HepG2 (cell line): ENCODE data around the gene IGF2BP1. TPM values are rescaled to one million over a fixed set of nuclear protein-coding genes. Genes with fewer than 3 reads are reported as not detected.

Source experiments
- ATF2 ChIP-seq: sonication (generic); formaldehyde crosslinking; IDR thresholded peaks from 2 replicates; pipeline ENCODE4 v1.4.0; 2020; ENCODE audit warnings: missing genetic modification reagents
- BRD4 ChIP-seq: sonication (generic); formaldehyde crosslinking; IDR thresholded peaks from 2 replicates; pipeline ENCODE4 v1.4.0; 2020; ENCODE audit warnings: missing genetic modification reagents
- E2F1 ChIP-seq: sonication (generic); formaldehyde crosslinking; IDR thresholded peaks from 2 replicates; pipeline ENCODE4 v1.5.0; 2020; ENCODE audit warnings: missing genetic modification reagents
- EP300 ChIP-seq, 3 experiments: sonication (generic) in 1 of 3; formaldehyde crosslinking in 1 of 3; IDR thresholded peaks; 2 replicates each; pipeline versions ENCODE4 v1.5.1 to v1.6.1; 2011 to 2020; ENCODE audit warnings: low read depth in 2 of 3, low read length in 2 of 3, borderline replicate concordance in 1 of 3, improper control_type of control experiment in 1 of 3, mild to moderate bottlenecking in 1 of 3, missing genetic modification reagents in 1 of 3, moderate library complexity in 1 of 3
- GATAD2A ChIP-seq: IDR thresholded peaks from 2 replicates; pipeline ENCODE4 v1.6.1; 2016
- HNRNPLL ChIP-seq: fragments of 200-400 bp; formaldehyde crosslinking; IDR thresholded peaks from 2 replicates; pipeline ENCODE4 v1.6.1; 2017; ENCODE audit warnings: mild to moderate bottlenecking, low read depth, low read length; ENCODE audit not compliant: poor library complexity, severe bottlenecking
- HOXA3 ChIP-seq: sonication (generic); formaldehyde crosslinking; IDR thresholded peaks from 2 replicates; pipeline ENCODE4 v1.5.0; 2020; ENCODE audit warnings: missing genetic modification reagents
- PAX8 ChIP-seq: sonication (generic); formaldehyde crosslinking; IDR thresholded peaks from 2 replicates; pipeline ENCODE4 v1.8.0; 2022; ENCODE audit warnings: mild to moderate bottlenecking, missing genetic modification reagents, borderline replicate concordance
- PHF8 ChIP-seq: sonication (generic); formaldehyde crosslinking; IDR thresholded peaks from 2 replicates; pipeline ENCODE4 v1.5.0; 2020; ENCODE audit warnings: missing genetic modification reagents
- REPIN1 ChIP-seq: sonication (generic); formaldehyde crosslinking; IDR thresholded peaks from 2 replicates; pipeline ENCODE4 v1.8.0; 2022; ENCODE audit warnings: missing genetic modification reagents, low read depth, mild to moderate bottlenecking, borderline replicate concordance
- SOX13 ChIP-seq, 3 experiments: fragments of 450-650 bp in 1 of 3; sonication (generic) in 1 of 3; formaldehyde crosslinking in 1 of 3; IDR thresholded peaks in 2 of 3; conservative IDR thresholded peaks in 1 of 3; 2 replicates each; pipeline versions ENCODE4 v1.5.0 to v1.6.1; 2016 to 2020; ENCODE audit warnings: antibody characterized with exemption in 1 of 3, mild to moderate bottlenecking in 1 of 3, missing compliant biosample characterization in 1 of 3, missing genetic modification reagents in 1 of 3, moderate library complexity in 1 of 3
- TIGD3 ChIP-seq: sonication (generic); formaldehyde crosslinking; IDR thresholded peaks from 2 replicates; pipeline ENCODE4 v1.5.1; 2020; ENCODE audit warnings: mild to moderate bottlenecking, missing genetic modification reagents, borderline replicate concordance
- UBTF ChIP-seq: sonication (generic); formaldehyde crosslinking; IDR thresholded peaks from 2 replicates; pipeline ENCODE4 v1.4.0; 2020; ENCODE audit warnings: mild to moderate bottlenecking, missing genetic modification reagents
- ZBTB46 ChIP-seq: sonication (generic); formaldehyde crosslinking; IDR thresholded peaks from 2 replicates; pipeline ENCODE4 v1.4.0; 2020; ENCODE audit warnings: mild to moderate bottlenecking, missing genetic modification reagents, borderline replicate concordance
- ZFP37 ChIP-seq: sonication (generic); formaldehyde crosslinking; IDR thresholded peaks from 2 replicates; pipeline ENCODE4 v1.4.0; 2020; ENCODE audit warnings: missing genetic modification reagents, borderline replicate concordance
- ZNF354B ChIP-seq: sonication (generic); formaldehyde crosslinking; IDR thresholded peaks from 2 replicates; pipeline ENCODE4 v1.8.0; 2022; ENCODE audit warnings: mild to moderate bottlenecking, missing genetic modification reagents
- ZNF446 ChIP-seq: sonication (generic); formaldehyde crosslinking; IDR thresholded peaks from 2 replicates; pipeline ENCODE4 v1.5.0; 2020; ENCODE audit warnings: mild to moderate bottlenecking, missing genetic modification reagents
- ZNF572 ChIP-seq: sonication (generic); formaldehyde crosslinking; IDR thresholded peaks from 2 replicates; pipeline ENCODE4 v1.5.1; 2020; ENCODE audit warnings: mild to moderate bottlenecking, missing genetic modification reagents
- polyA plus RNA-seq, 8 experiments: library from polyadenylated mRNA; depleted of rRNA in 3 of 8; stranded (reverse) in 7 of 8; unstranded in 1 of 8; fragments of >200 nt; fragmentation: Illumina TruSeq in 4 of 8; extraction: Trizol in 4 of 8; gene quantifications; 2 replicates each; pipeline versions ENCODE4 v1.2.1 to v1.2.3, GENCODE V29; 2011 to 2016; ENCODE audit warnings: low read depth in 4 of 8, missing spikeins in 1 of 8, mixed read lengths in 1 of 8; ENCODE audit not compliant: insufficient read depth in 1 of 8
- total RNA-seq, 5 experiments: library from RNA; depleted of rRNA; stranded (reverse); fragments of >200 nt; fragmentation: Illumina TruSeq; extraction: Trizol; gene quantifications; 2 replicates each; pipeline ENCODE4 v1.2.3, GENCODE V29; 2016; ENCODE audit warnings: low read depth in 1 of 5

IGF2BP1 gene
- total and polyA plus RNA-seq, 2 of the 13 experiments (the other 11 are each of a cell fraction or from before 2014, with no cell fraction given): 29.7 to 75.1 TPM

GRCh38 chr17:48997827-48998586 lies 822 bp downstream of the IGF2BP1 start (continued):
- TF ChIP-seq ZBTB46 (CRISPR knock-in tag): peak; percentile 26; the same call in 1 of the 2 replicates
- TF ChIP-seq HNRNPLL: peak; percentile 28
- 0 out of 2 replicates have a peak, but pooled peaks have one; percentile 17 for TF ChIP-seq TIGD3 (CRISPR knock-in tag)
- TF ChIP-seq E2F1 (CRISPR knock-in tag): peak; percentile 2
- no peak for TF ChIP-seq ZNF354B
- no peak for TF ChIP-seq ZFP37 (CRISPR knock-in tag)
- TF ChIP-seq EP300 (IDR thresholded peaks at IDR 0.05; ENCODE audit: low read depth in 2 of 2, low read length in 2 of 2): 0 out of 4 replicates have a peak, but pooled peaks of 1 of the 2 experiments have one; percentile 7
- no peak for TF ChIP-seq EP300 (CRISPR knock-in tag; IDR thresholded peaks at IDR 0.05; ENCODE audit: borderline replicate concordance)
- peak; percentile 39; the same call in 1 of the 2 replicates for TF ChIP-seq HOXA3 (CRISPR knock-in tag)
- TF ChIP-seq ZNF446 (CRISPR knock-in tag): 0 out of 2 replicates have a peak, but pooled peaks have one; percentile 57
- no peak; the same call in none of the 2 replicates for TF ChIP-seq ATF2 (CRISPR knock-in tag)
- no peak for TF ChIP-seq GATAD2A
- no peak for TF ChIP-seq SOX13 (IDR thresholded peaks at IDR 0.05)
- TF ChIP-seq SOX13 (CRISPR knock-in tag; conservative IDR thresholded peaks at IDR 0.05 in 1 of 2, IDR thresholded peaks at IDR 0.05 in 1 of 2): 0 out of 4 replicates have a peak, but pooled peaks of 1 of the 2 experiments have one; percentile 4
- TF ChIP-seq PHF8 (CRISPR knock-in tag): peak; percentile 46
- 0 out of 2 replicates have a peak, but pooled peaks have one; percentile 10 for TF ChIP-seq PAX8 (CRISPR knock-in tag)
- 0 out of 2 replicates have a peak, but pooled peaks have one; percentile 19 for TF ChIP-seq REPIN1
- TF ChIP-seq ZNF572 (CRISPR knock-in tag): 0 out of 2 replicates have a peak, but pooled peaks have one; percentile 0
- peak; percentile 74 for TF ChIP-seq BRD4 (CRISPR knock-in tag)
- TF ChIP-seq UBTF: peak; percentile 75; the same call in 1 of the 2 replicates
